Retinal pigment epithelial cell (primary cell): Measurements from ENCODE around the gene SKI.

ENCODE experiments used
- DNase-seq: peaks from one replicate; pipeline ENCODE4 v3.0.0-alpha.2; 2010; ENCODE audit warnings: low read depth
- H3K4me3 ChIP-seq: 2 replicates; pipeline ENCODE4 v1.5.1; 2011; ENCODE audit warnings: mild to moderate bottlenecking, low read length, control low read depth, moderate library complexity
- CTCF ChIP-seq: conservative IDR thresholded peaks from 2 replicates; pipeline ENCODE4 v1.5.1; 2011; ENCODE audit warnings: low read depth, low read length, control low read depth, inconsistent platforms

Gene SKI

DNA sequence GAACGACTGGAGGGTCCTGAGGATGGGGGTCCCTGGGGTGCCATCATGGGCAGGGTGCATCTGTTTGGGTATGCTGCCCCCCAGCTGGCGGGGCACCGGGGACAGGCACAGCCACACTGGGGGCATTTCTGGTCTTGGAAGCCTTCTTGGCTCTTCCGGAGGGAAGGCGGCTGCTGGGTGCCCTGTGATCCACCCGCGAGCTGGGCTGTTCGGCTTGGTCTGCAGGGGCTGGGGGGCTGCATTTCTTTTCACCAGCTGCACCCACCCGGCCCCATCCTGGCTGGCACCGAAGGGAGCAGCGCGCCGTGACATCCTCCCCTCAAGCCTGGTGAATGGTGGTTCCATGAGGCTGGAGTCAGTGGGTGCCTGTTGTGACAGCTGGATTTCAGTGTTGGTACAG is 45.7 kb upstream of the SKI start:
- DNase-seq = no peak
- TF ChIP-seq CTCF = no peak
- no peak overlapping the region for H3K4me3 ChIP-seq

DNA sequence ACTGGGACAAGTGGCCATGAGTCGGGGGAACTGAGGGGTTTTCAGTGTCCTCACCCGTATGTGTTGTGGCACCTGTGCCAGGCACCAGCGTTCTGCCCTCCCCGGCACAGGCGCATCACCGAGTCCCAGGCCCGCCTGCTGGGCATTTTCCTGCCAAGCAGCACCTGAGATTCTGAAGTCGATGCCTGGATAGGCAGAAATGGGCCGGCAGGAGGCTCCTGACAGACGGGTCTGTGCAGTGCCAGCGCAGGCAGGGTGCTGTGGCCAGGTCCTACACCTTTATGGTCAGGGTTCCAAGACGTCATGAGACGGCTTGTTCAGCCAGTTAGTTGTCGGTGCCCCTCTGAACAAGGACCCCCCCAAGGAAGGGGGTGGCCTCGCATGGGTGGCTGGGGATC is 44.2 kb upstream of the SKI start:
- no peak for DNase-seq
- no peak overlapping the region for H3K4me3 ChIP-seq
- TF ChIP-seq CTCF = no peak

DNA sequence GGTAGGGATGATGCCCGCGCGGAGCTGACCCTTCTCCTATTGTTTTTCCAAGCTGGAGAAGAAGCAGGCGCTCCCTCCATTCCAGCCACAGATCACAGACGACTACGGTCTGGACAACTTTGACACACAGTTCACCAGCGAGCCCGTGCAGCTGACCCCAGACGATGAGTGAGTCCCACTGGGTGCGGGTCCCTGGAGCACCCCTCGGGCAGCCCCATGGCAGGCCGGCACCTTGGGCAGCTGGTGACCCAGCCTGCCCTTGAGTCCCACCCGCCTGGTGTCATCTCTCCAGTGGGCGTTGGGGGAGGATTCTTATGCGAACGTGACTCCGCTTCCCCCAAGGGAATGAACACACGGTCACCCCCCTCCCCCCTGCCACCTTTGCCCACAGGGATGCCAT is 43.6 kb upstream of the SKI start:
- no peak for TF ChIP-seq CTCF
- no peak for DNase-seq
- H3K4me3 ChIP-seq = no peak overlapping the region

DNA sequence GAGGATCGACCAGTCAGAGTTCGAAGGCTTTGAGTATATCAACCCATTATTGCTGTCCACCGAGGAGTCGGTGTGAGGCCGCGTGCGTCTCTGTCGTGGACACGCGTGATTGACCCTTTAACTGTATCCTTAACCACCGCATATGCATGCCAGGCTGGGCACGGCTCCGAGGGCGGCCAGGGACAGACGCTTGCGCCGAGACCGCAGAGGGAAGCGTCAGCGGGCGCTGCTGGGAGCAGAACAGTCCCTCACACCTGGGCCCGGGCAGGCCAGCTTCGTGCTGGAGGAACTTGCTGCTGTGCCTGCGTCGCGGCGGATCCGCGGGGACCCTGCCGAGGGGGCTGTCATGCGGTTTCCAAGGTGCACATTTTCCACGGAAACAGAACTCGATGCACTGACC is 43.2 kb upstream of the SKI start:
- DNase-seq = no peak
- no peak overlapping the region for H3K4me3 ChIP-seq
- no peak for TF ChIP-seq CTCF

DNA sequence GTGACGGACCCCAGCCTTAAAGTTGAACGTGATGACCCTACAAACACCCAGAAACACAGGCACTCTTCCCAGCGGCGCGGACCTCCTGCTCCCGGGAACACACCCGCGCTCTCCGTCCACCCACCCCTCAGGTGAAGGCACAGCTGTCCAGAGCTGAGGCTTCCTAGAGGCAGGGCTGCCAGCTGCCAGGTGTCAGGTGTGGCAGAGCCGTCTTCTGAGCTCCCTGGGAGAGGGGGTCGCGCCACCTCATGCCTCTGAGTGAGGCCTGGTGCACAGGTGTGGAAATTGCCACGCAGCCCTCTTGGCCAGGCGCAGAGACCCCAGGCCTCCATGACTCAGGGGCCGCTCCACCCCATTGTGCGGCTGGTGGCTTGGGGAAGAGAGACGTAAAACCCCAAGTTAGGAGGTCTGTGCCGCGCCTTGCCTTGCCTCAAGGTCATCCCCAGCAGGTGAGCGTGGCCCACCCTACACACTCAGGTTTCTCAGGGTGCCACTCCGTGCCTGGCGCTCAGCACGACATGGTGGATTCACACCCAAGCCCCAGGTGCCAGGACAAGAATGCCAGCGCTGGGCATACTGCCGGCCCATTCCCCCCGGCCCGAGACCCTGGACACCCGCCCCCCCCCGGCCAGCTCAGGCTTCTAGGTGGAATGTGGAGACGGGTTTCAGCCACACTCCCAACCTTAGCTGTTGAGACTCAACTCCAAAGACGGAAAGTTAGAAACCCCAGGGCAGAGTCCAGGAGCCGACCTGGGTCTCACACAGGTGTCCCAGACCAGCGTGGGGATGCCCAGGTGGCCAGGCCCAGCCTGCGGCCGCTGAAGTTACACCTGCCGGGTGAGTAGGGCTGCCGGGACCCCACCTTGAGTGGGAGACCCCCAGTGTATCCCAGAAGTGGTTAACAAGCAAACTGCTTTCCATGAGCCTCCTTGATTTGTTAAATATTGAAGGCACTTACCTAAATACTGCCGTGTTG is 42.0 kb upstream of the SKI start:
- TF ChIP-seq CTCF = no peak
- no peak for DNase-seq
- no peak overlapping the region for H3K4me3 ChIP-seq

DNA sequence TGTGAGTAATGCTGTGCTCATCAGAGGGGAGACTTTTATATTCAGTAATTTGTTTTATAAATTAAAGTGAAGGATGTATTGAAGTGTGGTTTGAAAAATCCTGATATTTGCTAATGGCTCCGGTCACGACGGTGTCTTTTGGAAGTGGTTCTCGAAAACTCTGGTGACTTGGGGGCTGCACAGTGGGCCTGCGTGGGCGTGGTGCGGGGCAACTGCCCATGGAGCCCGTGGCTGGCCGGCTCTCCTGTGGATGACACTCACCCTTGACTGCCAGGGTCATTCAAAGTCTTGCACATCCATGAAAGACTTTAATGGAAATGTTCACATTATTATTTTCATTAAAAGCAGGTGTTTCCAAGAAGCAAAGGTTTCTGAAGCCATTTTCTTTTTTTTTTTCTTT is 41.2 kb upstream of the SKI start:
- no peak for TF ChIP-seq CTCF
- DNase-seq = no peak
- H3K4me3 ChIP-seq = no peak overlapping the region

DNA sequence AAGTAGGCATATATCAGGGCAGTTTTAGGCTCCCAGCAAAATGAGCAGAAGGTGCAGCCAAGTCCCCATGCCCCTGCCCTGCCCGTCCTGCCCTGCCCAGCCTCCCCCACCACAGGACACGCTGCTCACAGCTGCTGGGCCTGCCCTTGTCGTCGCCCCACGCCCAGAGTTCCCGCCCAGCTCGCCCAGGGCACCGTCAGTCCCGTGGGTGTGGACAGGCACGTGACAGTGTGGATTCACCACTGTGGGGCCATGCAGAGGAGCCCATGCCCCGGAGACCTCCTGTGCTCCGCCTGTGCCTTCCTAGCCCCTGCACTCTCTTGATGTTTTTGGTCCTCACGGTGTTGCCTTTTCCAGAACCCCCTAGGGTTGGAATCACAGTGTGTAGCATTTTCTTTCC is 40.5 kb upstream of the SKI start:
- no peak for DNase-seq
- no peak for TF ChIP-seq CTCF
- no peak overlapping the region for H3K4me3 ChIP-seq
